ENCODE results near the gene LTB4R2. TPM values are rescaled to one million over a fixed set of nuclear protein-coding genes. Genes with fewer than 3 reads are reported as not detected.

Gene LTB4R2
- total and polyA plus RNA-seq, 2 of the 8 experiments (the other 6 are each of a cell fraction or from before 2014, with no cell fraction given), result 5.3 to 6.7 TPM

- no peak for TF ChIP-seq EZH2 (IDR thresholded peaks at IDR 0.05; ENCODE audit: low read depth, low read length, severe bottlenecking)
These were observed 11.1 kb upstream of the LTB4R2 start (continued) for GRCh38 chr14:24298892-24299254.
